ENCODE measurements around the gene ARHGEF3.
"Not testable (repeated sequence)": the region's sequence is repeated elsewhere in the genome, so short reads cannot be mapped to it uniquely, and the experiment has no call there.

Gene ARHGEF3

DNA sequence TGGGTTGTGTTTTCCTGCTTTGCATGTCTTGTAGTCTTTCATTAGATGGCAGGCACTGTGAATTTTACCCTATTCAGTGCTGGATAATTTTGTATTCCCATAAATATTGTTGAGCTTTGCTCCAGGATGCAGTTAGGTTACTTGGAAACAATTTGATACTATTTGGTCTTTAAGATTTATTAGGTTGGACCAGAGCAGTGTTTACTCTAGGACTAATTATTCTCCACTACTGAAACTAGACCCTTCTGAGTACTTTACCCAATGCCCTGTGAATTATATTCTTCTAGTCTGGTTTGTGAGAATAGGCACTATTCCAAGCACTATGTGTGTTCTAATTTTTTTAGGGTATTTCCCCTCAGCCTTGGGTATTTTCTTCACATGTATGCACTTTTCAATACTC lies 80.9 kb downstream of the ARHGEF3 start:
- TF ChIP-seq, protein P1, sequence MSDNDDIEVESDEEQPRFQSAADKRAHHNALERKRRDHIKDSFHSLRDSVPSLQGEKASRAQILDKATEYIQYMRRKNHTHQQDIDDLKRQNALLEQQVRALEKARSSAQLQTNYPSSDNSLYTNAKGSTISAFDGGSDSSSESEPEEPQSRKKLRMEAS (IDR thresholded peaks at IDR 0.05; ENCODE audit: low read depth, low read length), result no peak
- TF ChIP-seq POLR2A (IDR thresholded peaks at IDR 0.05; ENCODE audit: extremely low read depth, insufficient read length), result no peak
- no peak for TF ChIP-seq MYC (IDR thresholded peaks at IDR 0.05; ENCODE audit: low read depth, low read length)
- no peak for TF ChIP-seq CTCF (IDR thresholded peaks at IDR 0.05; ENCODE audit: low read depth, low read length)
- H3K4me3 ChIP-seq (ENCODE audit: low read depth, low read length), result no peak overlapping the region
- no peak for DNase-seq (ENCODE audit: low read depth)

- H3K4me3 ChIP-seq (ENCODE audit: low read depth, low read length); DNase-seq (ENCODE audit: low read depth): not testable (repeated sequence)
Measured at GRCh38 chr3:56718809-56719208, 82.9 kb downstream of the ARHGEF3 start.

GRCh38 chr3:56711344-56711743 lies 90.4 kb downstream of the ARHGEF3 start:
- TF ChIP-seq CTCF (IDR thresholded peaks at IDR 0.05; ENCODE audit: low read depth, low read length) (no peak), MYC (IDR thresholded peaks at IDR 0.05; ENCODE audit: low read depth, low read length) (no peak), POLR2A (IDR thresholded peaks at IDR 0.05; ENCODE audit: extremely low read depth, insufficient read length) (no peak)
- TF ChIP-seq, protein P1 (IDR thresholded peaks at IDR 0.05; ENCODE audit: low read depth, low read length), result no peak
- DNase-seq (ENCODE audit: low read depth), result no peak
- H3K4me3 ChIP-seq (ENCODE audit: low read depth, low read length), result no peak overlapping the region

DNA sequence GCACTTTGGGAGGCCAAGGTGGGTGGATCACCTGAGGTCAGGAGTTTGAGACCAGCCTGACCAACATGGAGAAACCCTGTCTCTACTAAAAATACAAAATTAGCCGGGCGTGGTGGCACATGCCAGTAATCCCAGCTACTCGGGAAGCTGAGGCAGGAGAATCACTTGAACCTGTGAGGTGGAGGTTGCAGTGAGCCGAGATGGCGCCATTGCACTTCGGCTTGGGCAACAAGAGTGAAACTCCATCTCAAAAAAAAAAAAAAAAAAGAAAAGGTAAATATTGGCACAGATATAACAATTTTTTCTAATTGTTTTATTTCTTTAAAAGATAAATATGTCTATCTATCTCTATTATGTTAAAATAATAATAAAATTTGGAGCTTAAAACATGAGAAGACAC lies 94.3 kb downstream of the ARHGEF3 start:
- not testable (repeated sequence) for DNase-seq (ENCODE audit: low read depth); H3K4me3 ChIP-seq (ENCODE audit: low read depth, low read length)

DNA sequence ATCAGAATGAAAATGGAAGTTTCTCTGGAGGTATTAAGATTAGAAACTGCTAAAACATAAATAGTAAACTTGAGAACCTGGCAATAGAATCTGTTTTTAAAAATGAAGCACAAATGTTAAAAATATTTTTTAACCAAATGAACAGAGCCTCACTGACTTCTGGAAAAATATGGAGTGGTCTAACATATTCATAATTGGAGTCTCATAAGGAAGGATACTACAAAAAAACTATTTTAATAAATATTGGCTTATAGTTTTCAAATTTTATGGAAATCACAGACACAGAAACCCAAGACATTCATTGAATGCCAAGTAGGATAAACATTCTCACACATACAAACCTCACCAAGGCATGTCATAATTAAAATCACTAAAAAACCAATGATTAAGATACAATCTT lies 95.1 kb downstream of the ARHGEF3 start:
- TF ChIP-seq POLR2A (IDR thresholded peaks at IDR 0.05; ENCODE audit: extremely low read depth, insufficient read length) (no peak), MYC (IDR thresholded peaks at IDR 0.05; ENCODE audit: low read depth, low read length) (no peak), CTCF (IDR thresholded peaks at IDR 0.05; ENCODE audit: low read depth, low read length) (no peak)
- TF ChIP-seq, protein P1 (IDR thresholded peaks at IDR 0.05; ENCODE audit: low read depth, low read length), result no peak
- no peak overlapping the region for H3K4me3 ChIP-seq (ENCODE audit: low read depth, low read length)

GRCh38 chr3:56704706-56705105 lies 97.0 kb downstream of the ARHGEF3 start:
- TF ChIP-seq MYC (IDR thresholded peaks at IDR 0.05; ENCODE audit: low read depth, low read length), result no peak
- TF ChIP-seq POLR2A (IDR thresholded peaks at IDR 0.05; ENCODE audit: extremely low read depth, insufficient read length), result no peak
- no peak for TF ChIP-seq CTCF (IDR thresholded peaks at IDR 0.05; ENCODE audit: low read depth, low read length)
- TF ChIP-seq, protein P1 (IDR thresholded peaks at IDR 0.05; ENCODE audit: low read depth, low read length), result no peak
- H3K4me3 ChIP-seq (ENCODE audit: low read depth, low read length), result no peak overlapping the region
- no peak for DNase-seq (ENCODE audit: low read depth)

More for the DNA sequence above, 95.1 kb downstream of the ARHGEF3 start:
- no peak for DNase-seq (ENCODE audit: low read depth)

DNA sequence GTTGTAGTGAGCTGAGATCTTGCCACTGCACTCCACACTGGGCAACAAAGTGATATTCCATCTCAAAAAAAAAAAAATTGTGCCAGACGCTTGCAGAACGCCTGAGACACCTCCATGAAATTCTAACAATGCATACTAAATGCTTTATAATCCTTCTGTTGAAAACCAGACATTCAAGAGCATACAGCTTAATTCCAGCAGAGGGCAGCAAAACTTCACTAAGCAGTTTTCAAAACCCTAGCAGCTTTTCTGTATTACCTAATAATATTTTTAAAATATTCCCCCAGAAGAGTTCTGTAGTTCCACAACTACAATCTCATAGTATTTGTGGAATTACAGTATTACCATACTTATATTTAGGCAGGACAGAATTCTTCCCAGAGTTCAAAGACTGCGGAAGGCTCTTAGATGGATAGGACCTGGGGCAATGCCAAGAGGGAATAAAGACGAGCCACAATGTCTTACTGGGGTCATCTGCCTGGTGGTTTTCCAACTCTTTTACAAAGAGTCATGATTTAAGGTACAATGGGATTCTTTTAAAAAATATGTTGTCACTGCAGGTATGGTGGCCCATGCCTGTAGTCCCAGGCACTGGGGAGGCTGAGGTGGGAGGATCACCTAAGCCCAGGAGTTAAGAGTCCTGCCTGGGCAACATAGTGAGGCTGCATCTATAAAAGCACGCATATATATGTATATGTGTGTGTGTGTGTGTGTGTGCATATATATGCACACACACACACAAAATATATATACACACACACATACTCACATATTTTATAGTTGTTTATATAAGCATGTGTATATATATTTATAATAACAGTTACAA lies 99.0 kb downstream of the ARHGEF3 start:
- peak; percentile 70 for DNase-seq (ENCODE audit: low read depth)
- peak; percentile 69 for TF ChIP-seq CTCF (IDR thresholded peaks at IDR 0.05; ENCODE audit: low read depth, low read length)
- TF ChIP-seq, protein P1 (IDR thresholded peaks at IDR 0.05; ENCODE audit: low read depth, low read length), result no peak
- no peak overlapping the region for H3K4me3 ChIP-seq (ENCODE audit: low read depth, low read length)

All from NB4 (cell line).